GM12878 (cell line): ENCODE measurements around the gene NMRK2. TPM values are rescaled to one million over a fixed set of nuclear protein-coding genes. Genes with fewer than 3 reads are reported as not detected.

ENCODE experiments used
- ATAC-seq: fragments of 200-7000 bp; cut with Tn5 transposase; 3 replicates; pipeline ENCODE4 v1.9.1; 2020; ENCODE audit warnings: mild to moderate bottlenecking, moderate library complexity
- BruUV-seq: library from RNA; stranded (reverse); fragments of 400-500 nt; replicated peaks from 2 replicates; lab custom pipeline; 2021; lab: Mats Ljungman, UMichigan
- CTCF ChIA-PET: fragments of 300-600 bp; sonication (Branson Sonifier 250); formaldehyde crosslinking; extraction: SDS; loops from one replicate; lab custom pipeline; 2021; ENCODE audit warnings: inconsistent platforms; lab: Yijun Ruan, JAX
- POLR2A ChIA-PET: fragments of 350-600 bp; formaldehyde crosslinking; extraction: SDS; loops from one replicate; lab custom pipeline; 2021; ENCODE audit warnings: inconsistent platforms; lab: Charles Lee
- RAD21 ChIA-PET: fragments of 300-600 bp; sonication (Branson Sonifier 250); formaldehyde crosslinking; loops from one replicate; lab custom pipeline; 2023; ENCODE audit warnings: antibody characterized with exemption; ENCODE audit not compliant: unreplicated experiment; lab: Charles Lee
- SMC1A ChIA-PET: fragments of 300-600 bp; sonication (Branson Sonifier 250); formaldehyde crosslinking; loops from one replicate; lab custom pipeline; 2023; ENCODE audit not compliant: unreplicated experiment, uncharacterized antibody; lab: Charles Lee
- DNase-seq: peaks from one replicate; pipeline ENCODE4 v3.0.0-alpha.2; 2011; ENCODE audit warnings: low read depth, low spot score
- FAIRE-seq: peaks from 3 replicates; lab custom pipeline; 2011; peaks lifted over from hg19 to GRCh38; lab: Jason Lieb, UNC
- H2AFZ ChIP-seq: 2 replicates; pipeline ENCODE4 v1.6.0; 2011; ENCODE audit warnings: low read depth, low read length, control low read depth; ENCODE audit not compliant: control insufficient read depth
- H3K27ac ChIP-seq: 2 replicates; pipeline ENCODE4 v1.5.1; 2011; ENCODE audit warnings: control low read depth; ENCODE audit not compliant: control insufficient read depth, insufficient read depth
- H3K27me3 ChIP-seq, 2 experiments: replicated peaks in 1 of 2; 2 replicates each; pipeline versions ENCODE4 v1.6.0 to v1.6.1; 2011; ENCODE audit warnings: low read length in 1 of 2; ENCODE audit not compliant: control insufficient read depth in 2 of 2, insufficient read depth in 2 of 2
- H3K36me3 ChIP-seq, 2 experiments: 2 replicates each; pipeline ENCODE4 v1.5.1; 2011; ENCODE audit warnings: low read length in 1 of 2; ENCODE audit not compliant: control insufficient read depth in 2 of 2, insufficient read depth in 2 of 2
- H3K4me1 ChIP-seq: 2 replicates; pipeline ENCODE4 v1.6.1; 2011; ENCODE audit warnings: mild to moderate bottlenecking, low read length, moderate library complexity, mixed read lengths; ENCODE audit not compliant: control insufficient read depth, insufficient read depth
- H3K4me2 ChIP-seq: 2 replicates; pipeline ENCODE4 v1.6.0; 2011; ENCODE audit warnings: control low read depth; ENCODE audit not compliant: control insufficient read depth, insufficient read depth
- H3K4me3 ChIP-seq: fragments of 200-600 bp; sonication (generic); 2 replicates; pipeline ENCODE4 v1.5.1; 2016
- H3K79me2 ChIP-seq: 2 replicates; pipeline ENCODE4 v1.6.0; 2011; ENCODE audit warnings: low read length; ENCODE audit not compliant: control insufficient read depth, insufficient read depth
- H3K9ac ChIP-seq: 2 replicates; pipeline ENCODE4 v1.8.0; 2011; ENCODE audit warnings: low read length, control low read depth, mixed read lengths; ENCODE audit not compliant: control insufficient read depth, insufficient read depth
- H3K9me3 ChIP-seq: replicated peaks from 3 replicates; pipeline ENCODE4 v1.5.1; 2011; ENCODE audit warnings: mild to moderate bottlenecking, low read length; ENCODE audit not compliant: control insufficient read depth, insufficient read depth
- H4K20me1 ChIP-seq: 2 replicates; pipeline ENCODE4 v1.6.0; 2011; ENCODE audit not compliant: control insufficient read depth, insufficient read depth
- CHD4 ChIP-seq: fragments of 200-600 bp; sonication (generic); IDR thresholded peaks from 2 replicates; pipeline ENCODE4 v1.6.1; 2016; ENCODE audit warnings: mild to moderate bottlenecking
- ESRRA ChIP-seq: IDR thresholded peaks from 2 replicates; pipeline ENCODE4 v1.6.1; 2012; ENCODE audit warnings: mild to moderate bottlenecking, low read length, improper control_type of control experiment
- NBN ChIP-seq: fragments of 450-650 bp; IDR thresholded peaks from 2 replicates; pipeline ENCODE4 v1.6.1; 2016
- NKRF ChIP-seq: fragments of 450-650 bp; conservative IDR thresholded peaks from 2 replicates; pipeline ENCODE4 v1.6.1; 2017; ENCODE audit warnings: mild to moderate bottlenecking, moderate library complexity
- PAX8 ChIP-seq: fragments of 450-650 bp; IDR thresholded peaks from 2 replicates; pipeline ENCODE4 v1.6.1; 2017; ENCODE audit warnings: mild to moderate bottlenecking, moderate library complexity
- RAD51 ChIP-seq: fragments of 450-650 bp; IDR thresholded peaks from 2 replicates; pipeline ENCODE4 v1.6.1; 2016; ENCODE audit warnings: moderate library complexity, mild to moderate bottlenecking, inconsistent platforms
- REST ChIP-seq: IDR thresholded peaks from 2 replicates; pipeline ENCODE4 v1.6.1; 2012; ENCODE audit warnings: mild to moderate bottlenecking, low read depth, low read length
- WGBS: methylation state at CpG from one replicate; pipeline ENCODE4 v1.1.6; 2016; ENCODE audit warnings: low lambda C conversion rate; ENCODE audit not compliant: insufficient replicate concordance, insufficient coverage; ENCODE audit errors: missing lambda C conversion rate; 5-methylcytosine and 5-hydroxymethylcytosine counted together
- in situ Hi-C: fragments of 300-500 bp; cut with MboI; formaldehyde crosslinking; loops from 9 replicates; pipeline ENCODE4 v1.14.3; 2018; ENCODE audit warnings: mixed read lengths
- intact Hi-C: fragments of 100-400 bp; cut with micrococcal nuclease; formaldehyde crosslinking; loops from one replicate; pipeline ENCODE4 v1.14.2; 2022; ENCODE audit not compliant: unreplicated experiment
- polyA plus RNA-seq, 11 experiments: library from polyadenylated mRNA; depleted of rRNA in 4 of 11; unstranded in 6 of 11; stranded (reverse) in 5 of 11; fragments of >200 nt; fragmentation: Nextera tagmentation in 4 of 11; fragmentation: Illumina TruSeq in 1 of 11; extraction: Ambion mirVana in 4 of 11; extraction: Trizol in 1 of 11; gene quantifications; 1 replicate in 1 of 11; 2 replicates in 10 of 11; pipeline versions ENCODE4 v1.2.1 to v1.2.3, GENCODE V29; 2011 to 2016; ENCODE audit warnings: inconsistent platforms in 2 of 11, missing spikeins in 2 of 11, low read depth in 1 of 11
- total RNA-seq, 4 experiments: library from RNA; depleted of rRNA in 3 of 4; stranded (reverse); fragments of >200 nt in 3 of 4; fragmentation: Illumina TruSeq in 1 of 4; extraction: Trizol in 1 of 4; gene quantifications; 2 replicates each; pipeline versions ENCODE4 v1.2.1 to v1.2.3, GENCODE V29; 2013 to 2021

The NMRK2 gene
- total and polyA plus RNA-seq, 10 of the 15 experiments (the other 5 are each of a cell fraction or from before 2014, with no cell fraction given) = 0.14 to 0.15 TPM; not detected in 8

GRCh38 chr19:3916033-3916432 lies 16.8 kb upstream of the NMRK2 start:
- ChIA-PET SMC1A (no interaction called here), RAD21 (no interaction called here), CTCF (no interaction called here), POLR2A (no interaction called here)
- in situ Hi-C loops = no loop called here
- Histone ChIP-seq H3K4me2 (no peak overlapping the region), H3K27ac (no peak overlapping the region), H2AFZ (no peak overlapping the region), H3K4me1 (no peaks in the 10 kb centered on the region), H3K36me3 (no peaks in the 10 kb centered on the region), H3K9me3 (peaks cover 3% of the 10 kb centered on the region; the same call in 1 of the 3 replicates), H3K27me3 (no peaks in the 10 kb centered on the region), H3K79me2 (no peaks in the 10 kb centered on the region), H3K9ac (no peak overlapping the region), H3K4me3 (no peak overlapping the region), H4K20me1 (no peaks in the 10 kb centered on the region)
- no peak for DNase-seq
- 60% methylated on average over 5 of the region's 5 CpGs for WGBS
- no peak for FAIRE-seq
- intact Hi-C loops = no loop called here
- BruUV-seq = no TSS peak
- TF ChIP-seq RAD51 (no peak), NKRF (no peak), NBN (no peak), CHD4 (no peak), ESRRA (no peak), PAX8 (no peak), REST (no peak)
- ATAC-seq = no peak
